GM18907 (cell line): ENCODE measurements around the gene PCDH15.

Experiments
- ATAC-seq: cut with Tn5 transposase; IDR thresholded peaks from one replicate; pipeline ENCODE4 v1.9.1; 2021; ENCODE audit warnings: mild to moderate bottlenecking, moderate library complexity; ENCODE audit not compliant: unreplicated experiment

The PCDH15 gene

DNA sequence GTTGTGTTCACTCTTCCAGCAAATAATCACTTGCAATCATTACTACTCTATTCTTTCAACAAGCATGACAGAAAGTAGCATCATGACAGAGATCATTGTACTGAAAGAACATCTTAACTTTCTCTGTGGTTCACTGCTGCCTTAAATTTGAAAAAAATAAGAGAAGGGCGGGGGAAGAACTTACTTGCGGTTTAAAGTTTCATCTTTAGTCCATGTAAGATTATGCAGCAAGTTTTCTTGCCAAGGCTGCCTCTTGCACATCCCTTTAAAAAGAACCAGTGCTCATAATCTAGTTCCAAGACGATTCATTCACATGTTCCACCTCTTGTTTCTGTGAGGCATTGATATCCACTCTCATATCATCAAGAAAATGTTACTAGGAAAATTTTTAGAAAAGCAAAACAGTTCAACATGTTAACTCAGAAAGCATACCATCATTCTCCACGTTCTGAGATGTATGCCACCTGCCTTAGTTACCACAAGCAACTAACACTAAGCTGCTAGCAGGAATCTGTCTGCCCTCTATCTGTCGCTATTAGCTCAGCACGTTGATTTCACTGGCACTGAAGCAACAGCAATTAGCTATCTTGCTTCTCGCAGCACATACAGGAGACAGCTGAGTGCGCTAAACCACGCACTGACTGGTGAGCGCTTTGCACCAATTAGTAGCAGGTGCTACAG is at the start of gene PCDH15:
Gene PCDH15, minus strand, starts transcription at position 491 of the 681 bp plus-strand sequence. CDS start 136,969 bp downstream, outside the sequence.
- no peak for ATAC-seq

DNA sequence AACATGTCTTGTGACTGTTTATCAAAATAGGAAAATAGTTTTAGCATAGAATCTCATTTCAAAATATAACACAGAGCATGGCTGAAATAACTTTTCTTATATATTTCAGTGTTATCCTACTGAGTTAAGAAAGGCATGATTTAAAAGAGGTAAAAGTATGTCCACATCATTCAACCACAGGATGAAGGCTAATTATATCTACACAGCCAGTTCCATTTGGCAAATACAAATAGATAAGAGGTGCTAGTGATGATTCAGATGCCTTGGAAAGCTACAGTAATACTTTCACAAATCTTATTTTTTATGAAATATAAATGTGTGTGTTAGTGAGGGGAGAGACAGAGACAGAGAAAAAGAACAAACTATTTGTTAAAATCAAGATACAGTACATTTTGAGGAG is 42.9 kb upstream of the PCDH15 start:
- ATAC-seq: no peak

DNA sequence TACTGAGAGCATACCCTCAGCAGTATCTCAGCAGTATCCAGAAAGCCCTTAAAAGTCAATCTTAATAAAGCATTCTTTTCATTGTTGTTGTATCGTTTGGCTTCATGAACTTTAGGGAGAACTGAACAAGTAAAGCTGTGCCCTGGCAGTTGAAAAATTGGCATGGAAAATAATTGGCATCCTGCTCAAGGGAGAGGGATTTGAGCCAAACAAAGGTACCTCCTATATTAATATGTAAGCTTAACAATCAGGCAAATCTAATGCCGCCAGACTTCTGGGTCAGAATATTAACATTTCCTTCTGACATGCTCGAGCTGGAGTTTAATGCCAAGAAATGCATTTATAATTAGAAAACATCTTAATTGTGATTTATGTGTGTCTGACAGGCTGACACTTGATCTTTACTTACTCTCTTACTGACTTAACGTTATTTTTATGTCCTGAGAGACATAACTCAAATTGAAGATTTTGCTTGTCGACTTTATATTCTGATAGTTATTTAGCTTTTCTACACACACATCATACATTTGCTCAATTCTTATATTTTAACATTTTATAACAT is 42.1 kb upstream of the PCDH15 start:
- ATAC-seq: no peak

DNA sequence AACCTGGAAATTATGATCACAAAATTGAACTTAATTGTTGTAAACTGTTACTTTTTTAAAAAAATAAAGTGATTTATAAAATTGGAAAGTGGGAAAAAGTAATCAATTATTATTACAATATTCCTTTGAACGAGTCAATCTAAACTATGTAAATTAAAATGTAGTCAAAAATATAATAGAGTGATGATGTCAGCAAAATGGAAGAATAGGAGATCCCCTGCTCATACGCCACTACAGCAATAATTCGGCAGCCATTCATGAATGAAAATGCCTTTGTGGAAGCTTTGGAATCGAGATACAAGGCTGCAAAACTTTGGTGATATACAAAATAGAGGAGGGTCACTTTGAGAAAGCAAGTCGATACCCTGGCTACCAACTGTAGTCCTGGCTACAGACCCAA is 36.4 kb upstream of the PCDH15 start:
- no peak for ATAC-seq

DNA sequence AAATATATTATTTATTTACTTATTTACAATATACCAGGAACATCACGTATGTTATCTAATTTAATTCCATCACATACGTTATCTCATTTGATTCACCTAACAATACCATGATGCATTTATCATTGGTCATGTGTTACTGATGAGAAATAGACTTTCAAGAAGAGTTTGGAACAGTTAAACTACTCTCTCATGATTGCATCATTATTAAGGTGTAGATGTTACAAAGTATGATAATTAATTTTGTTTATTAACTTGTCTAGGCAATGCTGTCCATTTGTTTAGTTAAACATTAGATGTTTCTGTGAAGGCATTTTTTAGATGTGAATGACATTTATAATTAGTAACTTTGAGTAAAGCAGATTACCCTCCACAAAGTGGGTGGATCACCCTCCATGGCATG is 32.0 kb upstream of the PCDH15 start:
- no peak for ATAC-seq

DNA sequence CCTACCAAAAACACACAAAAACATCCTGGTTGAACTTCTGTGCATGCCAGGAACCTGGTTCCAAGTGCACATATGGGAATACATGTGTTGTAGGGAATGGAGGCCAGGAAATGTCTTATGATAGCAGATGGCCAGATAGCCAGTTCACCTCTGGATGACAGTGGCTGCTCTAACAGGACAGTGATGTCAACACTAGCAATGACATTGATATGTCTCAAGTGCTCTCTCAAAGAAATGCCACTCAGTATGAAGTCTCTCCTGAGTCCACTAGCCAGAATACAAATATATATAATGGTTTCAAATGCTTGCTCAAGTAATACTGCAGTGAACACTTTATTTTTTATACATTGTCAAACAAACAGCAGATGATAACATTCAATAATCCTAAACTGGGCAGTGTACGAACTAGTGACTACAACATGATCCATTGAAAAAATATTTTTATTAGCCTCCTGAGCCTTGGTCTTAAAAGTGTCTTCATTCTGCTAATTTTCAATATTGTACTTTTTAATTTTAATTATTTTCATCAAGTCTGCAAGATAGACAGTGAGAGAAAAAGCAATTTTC is 26.0 kb upstream of the PCDH15 start:
- ATAC-seq: no peak

DNA sequence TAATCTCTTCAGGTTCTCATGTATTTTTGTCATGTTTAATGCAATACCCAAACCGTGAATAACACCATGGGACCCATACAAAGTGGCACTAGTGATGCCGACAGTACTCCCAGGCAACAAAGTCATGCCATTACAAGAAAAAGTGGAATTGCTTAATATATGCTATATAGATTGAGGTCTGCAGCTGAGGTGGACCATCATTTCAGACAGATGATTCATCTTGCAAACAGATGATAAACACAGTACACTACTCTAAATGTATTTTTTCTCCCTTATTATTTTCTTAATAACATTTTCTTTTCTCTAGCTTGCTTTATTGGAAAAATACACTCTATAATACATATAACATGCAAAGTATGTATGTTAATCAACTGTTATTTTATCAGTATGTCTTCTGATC is 14.6 kb upstream of the PCDH15 start:
- ATAC-seq: no peak

DNA sequence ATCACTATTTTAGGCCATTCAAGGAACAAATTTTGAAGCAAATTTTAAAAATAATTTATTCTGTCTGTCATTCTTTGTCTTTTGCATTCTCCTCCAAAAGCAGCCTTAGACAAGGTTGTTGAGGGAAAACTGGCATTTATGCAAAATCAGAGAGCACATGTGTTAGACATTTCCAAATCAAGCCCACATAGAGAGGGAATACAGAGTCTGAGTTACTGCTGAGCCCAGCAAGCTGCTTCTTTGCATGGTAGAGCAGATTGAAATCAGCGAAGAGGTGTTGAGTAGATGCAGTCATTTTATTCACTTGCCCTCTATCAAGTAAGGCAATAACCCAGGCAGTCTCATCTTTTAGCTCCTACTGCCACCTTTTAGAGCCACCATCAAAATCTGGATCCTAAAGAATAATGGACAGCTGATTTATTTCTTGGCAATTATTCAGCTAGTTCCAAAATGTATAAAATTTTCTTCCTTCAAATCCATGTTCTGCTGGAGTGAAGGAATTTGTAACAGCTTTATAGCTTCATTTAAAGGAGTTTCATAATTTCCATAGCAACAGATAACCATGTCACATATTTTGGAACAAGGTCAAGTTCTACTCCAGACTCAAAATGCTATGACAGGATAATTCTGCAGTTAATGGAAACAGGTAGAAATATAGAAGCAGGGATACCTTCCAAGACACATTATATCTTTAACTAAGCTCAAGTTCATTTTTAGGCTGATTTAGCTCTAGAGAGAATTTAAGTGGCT is 7.3 kb upstream of the PCDH15 start:
- ATAC-seq: no peak

DNA sequence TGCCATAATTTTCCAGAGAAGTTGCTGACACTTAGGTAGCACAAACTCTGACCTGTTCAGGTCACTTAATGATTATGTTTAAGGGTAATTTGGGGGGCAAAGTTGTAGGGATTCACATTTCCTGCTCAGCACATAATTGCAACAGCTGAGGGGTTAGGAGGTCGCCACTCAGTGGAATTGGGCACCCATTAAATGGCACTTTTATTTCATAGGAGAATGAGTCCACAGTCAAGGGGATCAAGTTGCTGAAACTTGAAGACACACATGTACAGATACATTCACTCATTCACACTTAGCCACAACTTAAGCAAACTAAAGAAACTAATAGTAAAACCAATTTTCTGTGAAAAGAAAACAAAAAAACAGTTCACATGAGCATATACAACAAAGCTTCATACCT is 1.5 kb downstream of the PCDH15 start:
- ATAC-seq: no peak

DNA sequence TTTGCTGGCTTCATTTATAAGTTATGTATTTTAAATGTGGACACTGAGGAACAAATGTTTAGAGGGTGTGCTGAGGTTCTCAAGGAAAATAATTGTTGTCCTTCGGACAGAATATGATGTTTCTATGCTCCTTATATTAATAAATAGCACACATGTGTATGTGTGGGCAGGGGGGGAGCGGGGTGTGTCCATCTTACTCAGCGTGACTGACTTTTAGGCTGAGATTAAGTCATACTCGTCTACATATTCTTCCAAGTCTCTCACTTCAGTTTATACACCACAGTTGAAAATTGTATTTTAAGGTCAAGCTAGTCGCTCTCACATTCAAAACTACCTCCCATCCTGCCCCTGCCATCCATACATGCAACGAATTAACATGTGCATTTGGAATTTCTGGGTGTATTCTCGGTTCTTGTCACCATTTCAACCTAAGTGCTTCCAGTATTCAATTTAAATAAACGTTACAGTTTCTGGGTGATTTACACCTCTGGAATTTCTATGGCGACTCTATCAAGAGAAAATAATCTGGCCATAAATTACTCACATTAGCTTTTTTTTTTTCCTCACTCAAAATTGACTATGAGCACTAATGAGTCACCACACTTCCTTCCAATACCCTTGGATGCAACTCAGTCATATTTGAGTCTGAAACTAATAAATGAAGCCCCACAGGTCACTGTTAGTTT is 3.3 kb downstream of the PCDH15 start:
- ATAC-seq: no peak

DNA sequence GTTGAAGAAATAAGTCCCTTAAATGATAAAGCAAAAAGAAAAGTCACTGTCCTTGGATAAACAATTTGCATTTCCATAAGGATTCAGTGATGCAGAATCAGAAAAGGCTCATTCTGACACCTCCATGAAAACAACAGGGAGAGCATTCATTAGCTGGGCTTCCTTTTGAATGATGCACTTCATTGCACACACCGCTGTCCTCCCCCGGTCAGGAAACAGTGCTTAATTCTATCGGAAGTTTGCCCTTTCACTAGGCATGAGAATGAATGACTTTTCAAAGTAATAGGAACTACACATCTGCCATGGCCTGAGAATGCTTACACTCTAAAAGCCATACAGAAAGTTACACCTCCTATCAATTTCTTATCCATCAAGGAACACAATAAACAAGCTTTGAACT is 4.2 kb downstream of the PCDH15 start:
- ATAC-seq: no peak

DNA sequence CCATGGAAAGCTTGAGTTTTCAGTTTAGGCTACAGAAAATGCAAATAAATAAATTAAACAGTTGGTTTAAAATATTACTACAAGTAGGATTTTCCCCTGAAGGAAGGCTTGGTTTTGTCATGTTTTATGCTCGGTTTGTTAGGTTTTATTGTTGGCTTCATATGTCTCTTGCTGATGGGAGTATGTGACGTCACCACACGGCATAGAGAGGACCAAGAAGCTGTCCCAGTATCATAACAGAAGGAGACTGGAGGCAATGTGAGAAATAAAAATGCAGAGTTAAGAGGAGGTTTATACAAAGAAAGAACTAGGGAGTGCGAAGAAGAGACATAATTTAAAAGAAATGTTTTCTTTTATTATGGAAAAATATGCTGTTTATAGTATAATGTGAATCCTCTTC is 24.4 kb downstream of the PCDH15 start:
- ATAC-seq: no peak

DNA sequence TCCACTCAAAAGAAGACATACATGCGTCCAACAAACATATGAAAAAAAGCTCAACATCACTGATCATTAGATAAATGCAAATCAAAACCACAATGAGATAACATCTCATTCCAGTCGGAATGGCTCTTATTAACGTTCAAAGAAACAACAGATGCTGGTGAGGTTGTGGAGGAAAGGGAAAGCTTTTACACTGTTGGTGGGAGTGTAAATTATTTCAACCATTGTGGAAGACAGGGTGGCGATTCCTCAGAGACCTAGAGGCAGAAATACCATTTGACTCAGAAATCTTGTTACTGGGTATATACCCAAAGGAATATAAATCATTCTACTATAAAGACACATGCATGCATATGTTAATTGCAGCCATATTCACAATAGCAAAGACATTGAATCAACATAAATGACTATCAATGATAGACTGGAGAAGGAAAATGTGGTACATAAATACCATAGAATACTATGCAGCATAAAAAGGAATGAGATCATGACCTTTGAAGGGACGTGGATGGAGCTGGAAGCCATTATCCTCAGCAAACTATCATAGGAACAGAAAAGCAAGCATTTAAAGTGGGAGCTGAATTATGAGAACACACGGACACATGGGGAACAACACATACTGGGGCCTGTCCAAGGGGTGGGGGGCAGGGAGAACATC is 28.4 kb downstream of the PCDH15 start:
- ATAC-seq: no peak

DNA sequence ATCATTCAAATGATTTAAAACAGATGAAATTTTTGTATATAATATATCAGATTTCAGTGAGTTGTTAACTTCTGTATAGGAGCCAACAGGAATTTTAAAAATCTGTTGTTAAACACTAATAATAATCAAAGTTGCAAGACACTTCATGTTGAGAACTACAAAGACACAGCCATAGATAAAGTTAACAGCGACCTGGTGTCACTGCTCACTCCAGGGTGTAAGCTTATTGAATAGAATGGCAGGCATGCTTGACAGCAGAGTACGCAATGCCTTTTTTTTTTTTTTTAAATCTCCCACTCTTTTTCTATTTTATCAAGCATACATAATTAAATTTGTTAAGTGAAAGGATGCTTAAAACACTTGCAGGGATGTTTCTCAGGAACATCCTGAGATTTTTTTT is 32.0 kb downstream of the PCDH15 start:
- ATAC-seq: no peak

DNA sequence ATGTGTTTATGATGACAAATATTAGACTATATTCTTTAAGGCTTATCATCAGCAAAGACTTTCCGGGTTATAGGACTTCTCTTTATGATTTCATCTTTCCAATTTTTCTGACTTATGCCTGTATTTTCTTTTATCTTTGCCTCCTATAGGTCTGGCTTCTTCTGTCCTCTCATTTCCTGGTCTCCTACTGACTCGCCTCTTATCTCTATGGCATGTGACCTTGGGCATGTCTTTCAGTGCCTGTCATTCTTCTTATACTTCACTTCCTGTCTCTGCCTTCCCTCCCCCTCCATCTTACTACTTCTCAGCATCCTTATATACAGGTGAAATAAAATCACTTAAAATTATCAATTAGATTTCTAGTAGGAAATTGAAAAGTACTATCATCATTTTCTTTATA is 42.2 kb downstream of the PCDH15 start:
- ATAC-seq: no peak

DNA sequence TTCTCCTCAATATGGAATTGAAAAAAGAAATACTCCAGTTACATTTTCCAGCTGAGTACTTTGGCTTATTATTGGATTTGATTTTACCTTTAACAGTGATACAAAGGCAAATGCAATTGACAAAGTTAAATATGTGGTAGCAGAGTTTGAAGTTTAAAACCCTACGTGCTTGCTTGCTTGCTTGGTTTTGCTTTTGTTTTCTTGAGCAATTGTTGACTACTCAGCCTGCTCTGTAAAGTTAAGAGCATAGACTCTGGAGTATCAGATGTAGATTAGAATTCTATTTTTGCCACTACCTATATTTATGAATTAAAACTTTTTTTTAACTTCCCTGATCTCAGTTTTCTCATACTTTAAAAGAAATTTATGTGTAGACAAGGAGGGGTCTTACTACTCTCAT is 51.4 kb downstream of the PCDH15 start:
- ATAC-seq: no peak

DNA sequence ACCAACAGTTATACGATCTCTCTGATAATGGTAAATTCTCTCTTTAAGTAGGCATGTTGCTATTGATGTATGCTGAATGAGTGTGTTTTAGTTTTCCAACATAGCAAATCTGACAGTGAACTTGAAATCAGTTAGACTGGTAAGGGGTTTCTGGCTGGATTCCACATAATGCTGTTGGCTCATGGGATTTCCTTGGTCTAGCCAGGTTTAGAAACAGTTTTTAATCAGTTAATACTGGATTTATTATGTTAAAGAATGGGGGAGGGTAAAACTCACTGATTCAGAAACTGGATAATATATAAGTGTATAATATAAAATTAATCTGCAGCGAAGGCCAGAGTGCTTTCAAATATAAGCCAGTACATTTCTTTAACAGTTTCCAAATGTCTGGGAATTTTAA is 55.6 kb downstream of the PCDH15 start:
- ATAC-seq: no peak

DNA sequence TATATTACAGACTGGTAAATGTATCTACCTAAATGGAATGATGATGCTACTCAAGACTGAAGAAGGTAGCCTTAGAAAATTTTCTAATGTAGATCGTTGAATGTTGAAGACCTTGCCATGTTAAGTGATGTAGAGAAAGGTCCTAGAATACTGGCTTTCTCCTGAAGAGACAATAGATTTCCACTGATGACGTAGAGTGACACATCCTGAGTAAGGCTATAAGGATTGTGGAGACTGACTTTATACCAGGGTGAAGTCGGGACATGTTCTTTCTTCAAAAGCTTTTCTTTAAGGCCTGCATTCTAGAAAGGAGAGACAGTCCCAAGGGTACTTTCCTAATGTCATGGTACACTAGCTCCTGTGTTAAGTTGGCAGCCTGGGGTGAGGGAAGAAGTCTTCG is 58.6 kb downstream of the PCDH15 start:
- ATAC-seq: no peak

DNA sequence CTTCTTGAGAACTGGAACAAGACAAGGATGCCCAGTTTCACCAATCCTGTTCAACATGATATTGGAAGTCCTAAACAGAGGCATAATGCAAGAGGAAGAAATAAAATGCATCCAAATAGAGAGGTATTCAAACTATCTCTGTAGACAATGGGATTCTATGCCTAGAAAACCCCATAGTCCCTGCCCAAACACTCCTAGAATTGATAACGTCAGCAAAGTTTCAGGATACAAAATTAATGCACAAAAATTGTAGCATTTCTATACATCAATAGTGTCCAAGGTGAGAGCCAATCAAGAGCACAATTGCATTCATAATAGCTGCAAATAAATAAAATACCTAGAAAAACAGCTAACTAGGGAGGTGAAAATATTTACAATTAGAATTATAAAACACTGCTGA is 72.5 kb downstream of the PCDH15 start:
- ATAC-seq: no peak

DNA sequence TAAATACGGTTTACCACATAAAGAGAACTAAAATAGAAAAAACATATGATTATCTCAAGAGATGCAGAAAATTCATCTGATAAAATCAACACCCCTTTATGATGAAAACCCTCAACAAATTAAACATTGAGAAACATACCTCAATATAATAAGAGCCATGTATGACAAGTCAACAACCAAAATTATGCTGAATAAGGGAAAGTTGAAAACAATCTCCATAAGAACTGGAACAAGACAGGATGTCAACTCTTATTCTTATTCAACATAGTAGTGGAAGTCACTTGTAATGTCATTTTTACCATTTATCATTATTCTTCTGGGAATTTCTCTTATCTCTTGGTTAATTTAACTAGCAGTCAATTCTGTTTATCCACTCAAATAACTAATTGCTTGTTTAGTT is 79.0 kb downstream of the PCDH15 start:
- ATAC-seq: no peak

DNA sequence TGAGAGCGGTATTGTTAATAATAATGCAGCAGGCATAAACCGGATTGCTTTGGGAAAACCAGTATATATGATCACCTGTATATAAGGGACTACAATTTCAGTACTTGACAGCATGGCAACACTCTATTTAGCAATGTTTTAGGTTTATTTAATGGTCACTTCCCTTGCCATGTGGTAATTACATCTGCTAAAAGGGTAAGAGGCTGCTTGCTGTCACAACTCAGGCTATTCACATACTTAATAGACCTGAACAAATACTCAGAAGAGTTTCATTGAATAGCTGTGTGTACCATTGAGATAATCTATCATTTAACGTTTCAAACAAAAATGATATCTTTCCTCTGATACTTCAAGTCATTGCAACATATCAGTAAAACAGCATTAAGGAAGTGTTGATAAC is 90.1 kb downstream of the PCDH15 start:
- ATAC-seq: no peak
